ENCODE data around the gene ATOH8.

ATOH8 gene

DNA sequence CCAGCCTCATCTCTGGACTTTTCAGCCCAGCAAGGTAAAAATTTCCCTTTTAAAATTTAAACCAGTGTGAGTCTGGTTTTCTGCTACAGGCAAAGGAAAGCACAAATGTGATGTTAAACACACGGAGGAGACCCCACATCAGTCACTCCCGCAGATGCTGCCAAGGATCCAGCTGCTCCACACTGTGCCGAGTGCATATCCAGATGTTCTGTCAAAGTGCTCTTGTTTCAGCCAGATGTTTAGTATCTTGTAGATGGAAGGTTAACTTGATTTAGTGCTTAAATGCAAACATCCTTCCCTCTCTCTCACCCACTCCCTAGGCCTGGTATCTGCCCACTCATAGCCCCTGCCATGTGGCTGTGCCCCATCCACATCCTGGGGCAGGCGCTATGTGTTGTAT, 15.8 kb upstream of the ATOH8 start:
- no peak for DNase-seq

DNA sequence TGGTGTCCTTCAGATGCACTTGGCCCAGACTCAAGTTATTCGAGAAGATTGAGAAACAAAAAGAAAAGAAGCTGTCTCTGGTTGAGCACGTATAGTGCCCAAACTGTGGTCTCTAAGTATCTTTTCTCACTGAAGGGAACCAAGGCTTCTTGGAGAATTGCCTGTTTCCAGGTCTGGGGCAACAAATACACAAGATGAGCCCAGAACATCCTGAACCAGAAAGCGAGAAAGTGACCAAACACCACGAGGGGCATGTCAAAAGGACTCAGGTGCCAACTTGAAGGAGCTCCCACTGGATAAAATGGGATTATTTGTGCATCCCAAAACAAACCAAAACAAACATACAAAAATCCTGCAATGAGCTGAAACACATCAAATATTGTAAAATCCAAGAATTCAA, 13.6 kb upstream of the ATOH8 start:
- no peak for DNase-seq

DNA sequence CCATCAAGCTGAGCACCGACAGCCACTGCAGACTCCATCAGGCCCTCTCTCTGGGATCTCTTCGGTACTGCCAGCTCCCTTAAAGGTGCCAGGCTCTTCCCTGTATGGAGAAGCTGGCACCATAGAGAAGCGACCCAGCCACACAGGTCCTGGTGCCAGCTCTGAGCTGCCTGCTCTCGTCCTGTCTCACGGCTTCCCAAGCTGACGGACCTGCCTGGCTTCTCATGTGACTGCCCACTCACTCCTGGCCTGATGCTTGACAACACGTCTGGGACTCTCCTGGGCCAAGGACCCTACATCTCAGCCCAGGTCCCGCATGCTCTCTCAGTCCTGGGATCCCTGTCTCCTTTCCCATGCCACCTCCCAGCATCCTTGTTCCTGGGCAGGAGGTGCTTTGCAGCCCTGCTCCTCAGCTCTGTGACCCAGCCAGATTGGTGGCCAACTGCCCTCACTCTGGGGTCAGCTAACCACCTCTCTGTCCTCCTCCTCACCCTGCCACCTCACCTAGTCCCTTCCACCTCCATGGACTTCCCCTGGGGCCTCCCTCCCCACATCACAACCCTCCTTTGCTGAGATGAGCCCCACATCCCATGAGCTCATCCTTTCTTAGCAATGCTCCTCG, 12.5 kb upstream of the ATOH8 start:
- no peak for DNase-seq

DNA sequence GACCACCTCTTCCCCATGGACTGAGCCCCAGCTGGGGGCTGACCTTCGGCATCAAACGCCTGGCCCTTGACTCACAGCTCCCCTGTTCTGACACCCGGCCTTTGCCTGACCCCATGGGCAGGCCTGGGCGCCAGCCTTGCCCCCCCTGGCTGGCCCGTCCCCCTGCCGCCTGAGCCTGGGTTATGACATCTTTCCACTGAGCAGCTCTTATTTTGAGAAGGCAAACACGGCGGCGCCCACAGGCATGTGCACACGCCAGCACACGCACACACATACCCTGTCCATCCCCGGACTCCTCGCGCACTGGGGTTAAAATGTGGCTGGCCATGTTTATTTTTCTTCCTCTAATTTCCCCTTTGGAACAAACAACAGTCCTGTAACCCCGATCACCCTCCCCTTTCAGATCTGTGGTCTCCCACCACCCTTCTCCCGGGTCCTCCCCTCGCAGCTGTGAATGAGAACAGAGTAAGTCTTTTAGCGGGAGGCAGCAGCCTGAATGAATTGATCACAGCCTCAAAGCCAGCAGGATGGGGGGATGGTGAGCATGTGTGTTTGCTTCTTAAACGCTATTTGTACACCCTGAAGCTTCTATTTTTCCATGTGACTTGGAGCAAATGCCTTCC, 11.8 kb upstream of the ATOH8 start:
- DNase-seq = no peak

DNA sequence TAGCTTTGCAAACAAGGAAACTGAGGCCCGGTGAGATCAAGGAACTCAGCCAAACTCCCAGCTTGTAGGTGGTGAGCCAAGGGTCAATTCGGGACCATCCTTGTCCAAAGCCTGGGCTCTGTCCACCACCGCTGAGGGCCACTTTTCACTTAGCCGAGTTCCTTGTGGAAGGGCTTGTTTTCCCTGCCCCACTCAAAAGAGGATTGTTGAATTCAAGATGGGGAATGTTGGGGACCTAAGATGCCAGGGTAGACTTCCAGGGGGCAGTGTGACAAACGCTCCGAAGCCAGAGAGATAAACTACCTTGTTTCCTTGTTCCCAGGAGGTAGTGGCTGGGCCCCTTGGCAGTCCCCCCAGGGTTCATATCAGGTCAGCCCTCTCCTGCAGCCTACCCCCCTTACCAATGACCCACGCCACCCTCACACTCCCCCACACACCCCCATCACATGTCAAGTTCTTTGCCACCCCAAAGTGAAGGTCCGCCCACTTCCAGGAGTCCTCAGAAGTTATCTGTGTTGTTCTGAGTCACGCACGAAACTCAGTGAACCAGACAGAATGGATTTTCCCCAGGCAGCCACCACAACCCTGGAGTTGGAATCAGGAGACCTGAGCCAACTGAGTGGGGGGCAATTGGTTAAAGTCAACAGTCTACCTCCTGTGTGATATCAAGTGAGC, 10.3 kb upstream of the ATOH8 start:
- no peak for DNase-seq

DNA sequence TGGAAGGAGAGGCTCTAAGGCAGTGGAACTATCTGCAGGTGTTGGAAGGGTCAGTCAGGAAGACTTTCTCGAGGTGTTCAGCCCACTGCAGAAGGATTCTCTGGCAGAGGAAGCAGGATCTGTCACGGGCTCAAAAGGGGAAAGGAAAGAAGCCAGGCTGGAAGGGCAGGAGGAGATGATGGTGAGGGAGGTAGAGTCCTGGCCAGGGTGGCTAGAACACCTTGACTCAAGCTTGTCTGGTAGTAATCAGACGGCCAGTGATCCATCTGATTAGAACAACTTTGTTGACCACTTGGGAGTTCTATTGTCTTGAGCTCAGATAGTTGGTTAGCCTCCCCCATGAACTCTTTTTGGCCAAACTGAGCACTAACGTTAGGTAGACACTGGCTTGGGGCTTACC, 9.7 kb upstream of the ATOH8 start:
- DNase-seq = no peak

DNA sequence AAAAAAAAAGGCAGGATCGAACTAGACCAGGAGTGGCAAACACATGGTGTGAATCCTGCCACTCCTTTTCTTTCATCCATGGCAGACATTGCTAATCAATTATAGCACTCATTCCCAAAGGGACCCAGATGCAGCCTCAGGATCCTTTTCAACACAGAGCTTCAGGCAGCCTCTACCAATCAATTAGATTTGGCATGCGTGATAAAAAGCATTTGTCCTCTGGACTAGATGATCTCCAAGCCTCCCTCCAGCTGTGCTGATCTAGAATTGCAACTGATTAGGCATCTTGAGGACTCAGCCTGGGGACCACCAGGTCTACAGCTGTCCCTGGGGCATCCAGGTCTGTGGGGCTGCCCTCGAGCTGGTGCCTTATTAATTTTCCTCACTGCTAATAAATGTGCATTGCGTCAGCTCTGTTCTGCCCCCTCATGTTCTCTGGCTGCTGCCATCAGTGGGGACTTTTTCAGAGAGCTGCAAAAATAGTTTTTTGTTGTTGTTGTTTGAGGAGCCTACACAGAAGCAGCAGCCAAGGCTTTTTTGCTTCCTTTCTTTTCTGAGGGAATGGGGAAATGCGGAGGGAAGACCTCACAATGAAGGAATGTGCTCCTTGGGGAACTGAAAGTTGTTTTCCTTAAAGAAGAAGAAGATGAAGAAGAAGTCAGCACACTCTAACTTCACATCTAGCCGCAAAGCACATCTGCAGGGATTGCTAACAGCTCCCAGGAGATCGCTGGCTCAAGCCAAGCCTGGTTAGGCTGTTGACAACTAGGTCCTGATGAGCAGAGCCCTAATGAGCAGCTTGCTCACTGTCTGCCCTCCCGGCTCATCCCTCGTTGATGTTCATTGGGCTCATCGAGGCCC, 8.8 kb upstream of the ATOH8 start:
- DNase-seq = no peak

DNA sequence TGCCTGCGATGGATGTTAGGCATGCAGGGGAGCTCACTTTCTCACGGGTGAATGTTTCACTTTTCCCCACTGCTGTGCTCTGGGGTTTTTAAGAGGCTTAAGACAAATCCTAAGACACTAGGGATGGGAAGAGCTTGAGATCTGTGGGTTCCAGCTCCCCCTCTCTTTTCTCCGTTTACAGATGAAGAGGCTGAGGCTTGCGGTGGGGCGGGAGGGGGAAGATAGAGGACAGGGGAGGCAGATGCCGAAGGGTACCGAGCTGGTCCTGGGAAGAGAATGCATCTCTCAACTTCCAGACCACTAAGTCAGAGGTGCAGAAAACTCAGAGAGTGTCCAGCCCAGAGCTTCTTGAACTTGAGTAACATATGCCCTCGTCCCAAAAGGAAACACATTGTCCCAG, 8.2 kb upstream of the ATOH8 start:
- DNase-seq = no peak

DNA sequence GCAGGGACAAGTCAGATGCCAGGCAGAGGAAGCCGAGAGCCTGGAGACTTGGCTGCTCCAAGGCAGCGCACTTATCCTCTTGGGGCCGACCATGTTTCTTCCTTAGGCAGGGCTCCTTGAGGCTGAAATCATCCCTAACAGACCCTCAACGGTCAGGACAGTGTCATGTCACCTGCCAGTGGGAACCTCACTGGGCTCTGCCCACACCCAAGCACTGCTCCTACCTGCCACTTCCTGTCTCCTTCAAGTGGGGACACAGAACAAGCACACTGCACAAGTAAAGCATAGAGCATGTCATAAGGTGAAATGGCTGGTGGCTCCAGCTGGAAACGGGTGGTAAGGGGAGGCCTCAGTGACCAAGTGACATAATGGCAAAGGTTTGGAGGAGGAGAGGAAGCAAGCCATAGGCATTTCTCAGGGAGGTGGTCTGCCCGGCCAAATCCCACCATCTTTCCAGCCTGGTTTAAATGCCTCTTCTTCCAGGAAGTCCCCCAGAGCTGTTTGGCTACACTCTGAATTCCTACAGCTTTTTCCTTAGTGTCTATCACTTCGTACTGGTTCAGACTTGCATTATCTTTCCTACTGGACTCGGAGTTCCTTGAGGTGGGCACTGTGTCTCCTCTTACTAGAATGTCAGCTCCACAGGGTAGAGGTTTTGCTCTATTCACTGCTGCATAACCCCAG, 7.3 kb upstream of the ATOH8 start:
- no peak for DNase-seq

DNA sequence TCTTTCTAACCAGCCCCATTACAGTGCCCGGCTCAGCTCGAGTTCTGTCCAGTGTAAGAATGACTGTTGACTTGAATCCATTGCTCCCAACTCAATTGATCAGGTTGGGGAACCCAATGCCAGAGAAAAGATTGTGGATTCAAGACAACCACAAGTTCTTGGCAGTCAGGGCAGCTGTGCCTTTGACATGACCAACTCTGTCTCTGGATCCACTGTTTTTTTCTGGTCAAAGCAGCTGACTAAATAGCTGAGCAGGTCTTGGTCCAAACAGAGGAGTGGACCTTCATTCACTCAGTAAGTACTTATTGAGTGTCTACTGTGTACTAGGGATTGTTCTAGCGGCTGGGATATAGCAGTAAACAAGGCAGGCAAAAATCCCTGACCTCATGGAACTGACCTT, 6.3 kb upstream of the ATOH8 start:
- no peak for DNase-seq

DNA sequence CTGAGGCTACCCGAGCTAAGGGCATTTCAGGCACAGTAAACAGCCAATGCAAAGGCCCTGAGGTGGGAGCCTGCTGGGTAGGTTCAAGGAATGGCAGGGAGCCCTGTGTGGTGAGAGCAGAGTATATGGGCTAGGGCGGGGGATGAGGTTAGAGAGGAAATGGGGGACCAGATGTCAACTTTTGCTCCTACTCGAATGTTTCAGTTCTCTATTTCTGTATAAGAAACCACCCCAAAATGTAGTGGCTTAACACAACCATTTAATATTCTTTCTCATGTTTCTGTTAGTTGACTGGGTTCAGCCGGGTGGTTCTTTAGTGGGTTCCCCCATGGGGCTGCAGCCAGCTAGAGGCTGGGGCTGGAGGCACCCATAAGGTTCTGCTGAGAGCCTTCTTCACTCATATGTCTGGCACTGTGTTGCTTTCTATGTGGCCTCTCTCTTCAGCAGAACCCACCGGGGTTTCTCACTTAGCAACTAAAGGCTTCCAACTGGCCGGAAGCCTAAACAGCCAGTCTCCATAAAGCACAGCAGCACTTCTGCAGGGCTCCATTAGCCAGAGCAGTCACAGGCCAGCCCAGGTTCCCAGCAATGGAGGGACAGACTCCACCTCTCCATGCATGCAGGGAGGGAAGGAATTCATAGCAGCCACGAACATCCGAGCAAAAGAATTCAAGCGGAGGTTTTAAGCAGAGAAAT, 5.6 kb upstream of the ATOH8 start:
- DNase-seq = no peak

DNA sequence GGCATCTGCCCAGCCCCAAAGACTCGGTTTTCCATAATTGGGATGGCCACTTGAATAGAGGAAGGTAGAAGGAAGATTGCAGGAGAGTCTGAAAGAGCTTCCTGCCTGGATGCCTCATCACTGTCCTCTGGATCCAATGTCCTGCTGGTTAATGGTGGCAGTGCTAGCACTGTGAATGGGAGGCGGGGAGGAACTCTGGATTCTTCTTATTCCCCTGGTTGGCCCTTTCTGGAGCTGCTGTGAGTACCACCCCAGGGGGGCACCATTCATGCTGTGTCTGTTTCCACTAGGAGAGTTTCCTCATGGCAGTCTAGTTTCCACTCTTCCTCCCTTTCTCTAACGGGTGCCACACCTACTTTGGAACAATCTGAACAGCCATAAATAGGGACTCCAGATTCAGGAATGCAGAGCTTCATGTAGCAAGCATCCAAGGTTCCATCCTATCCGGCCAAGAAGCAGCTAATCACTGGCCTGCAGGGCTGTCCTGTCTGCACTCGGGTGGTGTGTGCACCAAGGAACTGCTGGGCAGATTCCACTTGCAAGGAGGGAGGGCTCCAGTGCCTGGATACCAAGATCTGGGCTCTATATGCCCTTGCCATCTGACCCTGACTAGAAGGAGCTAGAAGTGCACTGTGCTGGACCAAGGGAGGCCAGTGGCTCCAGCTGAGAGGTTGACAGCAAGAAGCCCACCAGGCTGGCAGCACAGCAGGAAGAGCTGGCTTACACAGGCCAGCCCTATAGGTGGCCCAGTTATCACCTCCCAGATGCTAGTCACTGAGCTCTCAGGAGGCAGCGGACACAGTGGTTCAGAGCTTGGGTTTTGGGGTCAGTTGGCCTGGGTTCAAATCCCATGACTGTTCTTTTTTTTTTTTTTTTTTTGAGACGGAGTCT, 4.6 kb upstream of the ATOH8 start:
- no peak for DNase-seq

DNA sequence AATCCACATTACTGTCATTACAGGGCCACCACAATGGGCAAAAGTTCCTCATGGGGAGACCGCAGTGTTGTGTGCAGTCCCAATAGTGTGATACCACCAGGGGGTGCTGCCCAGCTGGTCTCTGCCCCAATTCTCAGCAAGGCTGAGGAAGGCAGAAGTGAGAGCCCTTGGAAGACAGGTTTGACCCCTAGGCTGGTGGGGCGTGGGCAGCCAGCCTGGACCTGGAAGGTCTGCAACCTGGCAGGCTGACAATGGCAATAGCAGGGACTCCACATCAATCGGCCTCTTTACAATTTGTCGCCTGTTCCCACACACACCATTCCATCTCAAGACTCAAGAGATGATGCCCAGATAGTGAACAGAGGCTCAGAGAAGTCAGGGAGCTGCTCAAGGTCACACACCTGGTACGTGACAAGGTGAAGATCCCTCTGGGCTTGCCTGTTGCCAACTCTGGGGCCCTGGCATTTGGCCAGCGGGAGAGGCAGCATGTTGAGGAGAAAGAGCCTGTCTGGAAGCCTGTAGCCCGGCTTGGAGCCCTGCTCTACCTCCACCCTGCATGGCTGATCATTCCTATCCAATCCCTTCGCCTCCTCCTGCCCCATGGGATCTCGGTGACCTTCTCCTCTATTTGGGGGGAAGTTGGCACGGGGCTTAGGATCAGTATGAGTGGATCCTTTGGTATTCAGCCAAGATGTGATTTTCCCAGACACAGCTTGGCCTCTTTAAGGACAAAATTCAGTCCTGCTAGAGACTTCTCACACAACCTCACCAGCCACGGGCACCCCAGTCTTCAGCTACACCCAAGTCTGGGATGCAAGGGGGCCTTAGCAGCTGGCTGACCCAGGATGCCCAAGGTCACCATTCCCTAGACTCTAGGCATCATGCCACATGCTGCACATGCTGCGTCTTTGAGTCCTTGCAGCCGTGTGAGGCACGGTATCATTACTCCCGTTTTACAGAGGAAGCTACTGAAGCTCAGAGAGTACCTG, 2.9 kb upstream of the ATOH8 start:
- peak; percentile 30 for DNase-seq

DNA sequence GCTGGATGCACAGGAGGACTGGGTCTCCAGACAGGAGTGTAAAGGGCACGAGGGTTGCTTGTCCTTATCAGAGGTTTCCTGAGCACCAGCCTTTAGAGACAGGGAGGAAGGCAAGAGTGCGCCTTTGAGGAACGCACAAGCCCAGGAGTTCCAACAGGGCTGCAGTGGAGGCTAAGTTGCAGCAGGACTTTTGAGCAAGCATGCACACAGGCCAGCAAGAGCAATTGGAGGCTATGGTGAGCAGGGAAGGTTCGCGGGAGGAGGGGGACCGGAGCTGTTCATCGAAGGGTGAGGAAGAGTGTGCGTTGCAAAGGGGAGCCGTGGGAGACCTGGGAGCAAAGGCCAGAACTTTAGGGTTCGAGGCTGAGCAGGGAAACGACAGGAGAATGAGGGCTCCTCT, 2.2 kb upstream of the ATOH8 start:
- DNase-seq = no peak

DNA sequence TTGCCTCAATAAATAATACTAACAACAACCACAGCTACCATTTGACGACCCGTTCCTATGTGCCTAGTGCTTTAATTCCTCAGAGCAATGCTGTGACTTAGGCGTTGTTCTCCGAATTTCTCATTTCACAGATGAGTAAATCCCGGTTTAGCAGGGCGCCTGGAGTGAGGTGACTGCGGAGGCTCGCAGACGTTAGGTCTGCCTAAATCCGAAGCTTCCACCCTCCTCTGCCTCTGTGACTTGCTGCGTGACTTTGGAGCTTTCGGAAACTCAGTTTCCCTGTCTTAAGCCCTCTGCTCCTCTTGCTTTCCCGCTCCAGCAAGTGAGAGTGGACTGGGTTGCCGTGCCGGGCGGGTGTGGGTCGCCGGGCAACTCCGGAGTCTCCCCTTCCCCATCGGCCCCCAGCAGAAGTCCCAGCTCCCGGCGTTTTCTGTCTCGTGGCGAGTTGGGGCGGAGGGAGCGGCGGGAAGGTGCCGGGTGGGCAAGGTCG, 711 bp upstream of the ATOH8 start:
- no peak for DNase-seq

DNA sequence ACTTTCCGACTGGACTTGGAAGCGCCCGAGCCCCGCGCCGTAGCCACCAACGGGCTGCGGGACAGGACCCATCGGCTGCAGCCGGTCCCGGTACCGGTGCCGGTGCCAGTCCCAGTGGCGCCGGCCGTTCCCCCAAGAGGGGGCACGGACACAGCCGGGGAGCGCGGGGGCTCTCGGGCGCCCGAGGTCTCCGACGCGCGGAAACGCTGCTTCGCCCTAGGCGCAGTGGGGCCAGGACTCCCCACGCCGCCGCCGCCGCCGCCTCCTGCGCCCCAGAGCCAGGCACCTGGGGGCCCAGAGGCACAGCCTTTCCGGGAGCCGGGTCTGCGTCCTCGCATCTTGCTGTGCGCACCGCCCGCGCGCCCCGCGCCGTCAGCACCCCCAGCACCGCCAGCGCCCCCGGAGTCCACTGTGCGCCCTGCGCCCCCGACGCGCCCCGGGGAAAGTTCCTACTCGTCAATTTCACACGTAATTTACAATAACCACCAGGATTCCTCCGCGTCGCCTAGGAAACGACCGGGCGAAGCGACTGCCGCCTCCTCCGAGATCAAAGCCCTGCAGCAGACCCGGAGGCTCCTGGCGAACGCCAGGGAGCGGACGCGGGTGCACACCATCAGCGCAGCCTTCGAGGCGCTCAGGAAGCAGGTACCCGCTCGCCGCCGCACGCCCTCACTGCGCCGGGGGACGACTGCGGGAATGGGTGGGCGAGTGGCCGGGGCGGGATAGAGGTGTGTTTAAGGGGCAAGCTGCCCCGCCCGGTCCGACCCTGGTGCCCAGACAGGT, 713 bp downstream of the ATOH8 start:
- DNase-seq = no peak

DNA sequence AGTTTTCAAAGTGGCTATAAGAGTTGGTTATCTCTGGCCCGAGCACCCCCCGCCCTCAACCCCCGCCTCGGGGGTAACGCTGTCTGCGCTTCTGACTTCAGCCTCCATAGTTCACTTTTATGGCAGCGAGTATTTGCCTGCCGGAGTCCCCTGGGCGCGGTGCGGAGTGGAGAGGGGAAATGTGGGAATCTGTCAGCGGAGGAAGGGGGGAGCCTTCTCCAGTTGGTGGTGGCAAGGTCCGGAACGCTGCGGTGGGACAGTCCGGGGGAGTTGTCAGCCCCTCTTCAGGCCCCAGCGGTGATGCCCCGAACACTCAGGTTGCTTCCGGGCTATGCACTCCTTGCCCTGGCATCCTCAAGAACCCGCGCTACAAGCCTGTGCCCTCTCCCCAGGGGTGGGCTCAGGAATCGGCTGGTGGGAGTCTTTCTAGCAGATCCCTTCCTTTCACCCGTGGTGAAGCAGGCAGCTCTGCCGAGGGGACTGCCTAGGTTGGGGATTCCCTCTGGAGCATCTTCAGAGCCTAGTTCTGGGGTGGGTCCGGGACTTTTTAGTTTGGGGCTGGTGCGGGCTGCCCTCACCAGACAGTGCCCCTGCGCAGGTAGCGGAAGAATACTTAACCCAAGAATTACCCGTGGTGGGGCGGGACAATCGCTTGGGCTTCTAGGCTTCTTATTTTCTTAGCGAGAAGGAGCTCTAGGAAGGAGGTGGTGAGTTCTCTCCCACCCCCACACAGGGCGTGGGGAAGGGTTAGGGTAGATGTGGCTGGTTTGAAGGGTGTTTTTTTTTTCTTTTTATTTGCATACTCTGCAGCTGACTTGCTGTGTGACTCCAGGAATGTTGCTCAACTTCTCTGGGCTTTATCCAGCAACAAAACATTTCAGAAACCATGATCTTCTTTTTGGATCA, 1.6 kb downstream of the ATOH8 start:
- no peak for DNase-seq

DNA sequence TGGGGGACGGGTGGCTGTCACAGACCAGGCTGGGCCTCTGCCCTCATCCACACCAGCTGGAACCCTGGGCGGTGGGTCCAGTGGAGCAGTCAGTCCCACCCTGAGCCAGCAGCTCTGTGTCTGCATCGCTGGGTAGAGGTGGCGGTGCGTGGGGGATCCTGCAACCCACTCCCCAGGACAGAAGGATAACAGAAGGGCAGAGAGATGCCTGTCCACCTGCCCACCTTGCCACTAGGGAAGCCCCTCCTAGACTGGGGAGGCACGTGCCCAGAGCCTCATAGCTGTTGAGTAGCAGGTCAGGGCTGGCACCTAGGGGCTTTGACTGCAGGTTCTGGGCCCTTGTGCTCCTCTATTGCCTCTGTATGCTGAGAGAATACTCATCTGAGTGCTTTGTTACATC, 2.4 kb downstream of the ATOH8 start:
- no peak for DNase-seq
